Smooth muscle cell (in vitro differentiated cells): Measurements from ENCODE around the gene BUD13. TPM values are rescaled to one million over a fixed set of nuclear protein-coding genes. Genes with fewer than 3 reads are reported as not detected.

Experiments
- DNase-seq: peaks from one replicate; lab custom pipeline; 2025; ENCODE audit not compliant: unreplicated experiment; lab: John Stamatoyannopoulos, UW
- H2AFZ ChIP-seq: fragments of 200-600 bp; sonication (generic); 2 replicates; pipeline ENCODE4 v1.6.0; 2016; ENCODE audit warnings: antibody characterized with exemption, low read depth, mild to moderate bottlenecking
- H3F3A ChIP-seq: fragments of 200-600 bp; sonication (generic); 2 replicates; pipeline ENCODE4 v1.6.0; 2017; ENCODE audit warnings: antibody characterized with exemption, low read depth
- H3K27ac ChIP-seq: fragments of 200-600 bp; sonication (generic); 2 replicates; pipeline ENCODE4 v1.5.1; 2016; ENCODE audit warnings: low read depth, mild to moderate bottlenecking
- H3K27me3 ChIP-seq: fragments of 200-600 bp; sonication (generic); 2 replicates; pipeline ENCODE4 v1.6.1; 2016; ENCODE audit warnings: low read depth, mild to moderate bottlenecking
- H3K36me3 ChIP-seq: fragments of 200-600 bp; sonication (generic); 2 replicates; pipeline ENCODE4 v1.5.1; 2016; ENCODE audit warnings: low read depth
- H3K4me1 ChIP-seq: fragments of 200-600 bp; sonication (generic); 2 replicates; pipeline ENCODE4 v1.5.1; 2016; ENCODE audit warnings: low read depth
- H3K4me2 ChIP-seq: fragments of 200-600 bp; sonication (generic); 2 replicates; pipeline ENCODE4 v1.6.0; 2016; ENCODE audit warnings: mild to moderate bottlenecking
- H3K4me3 ChIP-seq: fragments of 200-600 bp; sonication (generic); 2 replicates; pipeline ENCODE4 v1.5.1; 2016; ENCODE audit warnings: mild to moderate bottlenecking
- H3K79me2 ChIP-seq: fragments of 200-600 bp; sonication (generic); 2 replicates; pipeline ENCODE4 v1.6.0; 2016; ENCODE audit warnings: low read depth, mild to moderate bottlenecking
- H3K9ac ChIP-seq: fragments of 200-600 bp; sonication (generic); 2 replicates; pipeline ENCODE4 v1.6.0; 2016; ENCODE audit warnings: low read depth
- H3K9me3 ChIP-seq: fragments of 200-600 bp; sonication (generic); replicated peaks from 2 replicates; pipeline ENCODE4 v1.5.1; 2016; ENCODE audit warnings: low read depth
- H4K20me1 ChIP-seq: fragments of 200-600 bp; sonication (generic); 2 replicates; pipeline ENCODE4 v1.6.0; 2016; ENCODE audit warnings: low read depth
- CTCF ChIP-seq: fragments of 200-600 bp; sonication (generic); IDR thresholded peaks from 2 replicates; pipeline ENCODE4 v1.5.1; 2017; ENCODE audit warnings: borderline replicate concordance, mild to moderate bottlenecking, antibody characterized with exemption; ENCODE audit not compliant: insufficient read depth, poor library complexity, severe bottlenecking
- WGBS: methylation state at CpG from one replicate; pipeline ENCODE4 v1.1.7; 2016; ENCODE audit warnings: low lambda C conversion rate; 5-methylcytosine and 5-hydroxymethylcytosine counted together
- polyA plus RNA-seq: library from polyadenylated mRNA; unstranded; fragments of >200 nt; fragmentation: Nextera tagmentation; extraction: Ambion mirVana; gene quantifications from 2 replicates; pipeline ENCODE4 v1.2.1, GENCODE V29; 2016
- total RNA-seq: library from RNA; depleted of rRNA; stranded (reverse); fragments of >200 nt; gene quantifications from 2 replicates; pipeline ENCODE4 v1.2.3, GENCODE V29; 2014

BUD13 gene
- total and polyA plus RNA-seq, 2 experiments from 2014 or later, result 10.9 to 13.4 TPM

GRCh38 chr11:116732271-116733042 lies 40.3 kb downstream of the BUD13 start:
- Histone ChIP-seq H3K4me1 (peaks cover 17% of the 10 kb centered on the region), H3K9me3 (no peaks in the 10 kb centered on the region), H3K4me2 (peak overlapping the region; percentile 67), H3K4me3 (peak overlapping the region; percentile 30), H3K27ac (no peak overlapping the region), H3K36me3 (no peaks in the 10 kb centered on the region), H3K79me2 (no peaks in the 10 kb centered on the region), H3F3A (no peaks in the 10 kb centered on the region), H3K27me3 (peaks cover 25% of the 10 kb centered on the region), H4K20me1 (no peaks in the 10 kb centered on the region), H3K9ac (no peak overlapping the region), H2AFZ (peak overlapping the region; percentile 79)
- peak; percentile 75 for TF ChIP-seq CTCF
- no peak for DNase-seq
- WGBS, result 39% methylated on average over 25 of the region's 25 CpGs

GRCh38 chr11:116731821-116732220 lies 41.0 kb downstream of the BUD13 start:
- no peaks in the 10 kb centered on the region for H4K20me1 ChIP-seq
- H3K36me3 ChIP-seq, result no peaks in the 10 kb centered on the region
- no peak overlapping the region for H3K4me3 ChIP-seq
- TF ChIP-seq CTCF, result no peak
- DNase-seq, result no peak
- no peaks in the 10 kb centered on the region for H3K79me2 ChIP-seq
- H2AFZ ChIP-seq, result no peak overlapping the region
- no peaks in the 10 kb centered on the region for H3K9me3 ChIP-seq
- 95% methylated on average over 2 of the region's 2 CpGs for WGBS
- H3K9ac ChIP-seq, result no peak overlapping the region
- H3K4me1 ChIP-seq, result peaks cover 17% of the 10 kb centered on the region
- H3K27ac ChIP-seq, result no peak overlapping the region
- no peaks in the 10 kb centered on the region for H3F3A ChIP-seq
- peaks cover 32% of the 10 kb centered on the region for H3K27me3 ChIP-seq
- no peak overlapping the region for H3K4me2 ChIP-seq

GRCh38 chr11:116731097-116731761 lies 41.6 kb downstream of the BUD13 start:
- H3K27ac ChIP-seq, result no peak overlapping the region
- no peak overlapping the region for H2AFZ ChIP-seq
- H3K4me1 ChIP-seq, result peaks cover 20% of the 10 kb centered on the region
- DNase-seq, result no peak
- no peaks in the 10 kb centered on the region for H3F3A ChIP-seq
- WGBS, result 54% methylated on average over 11 of the region's 11 CpGs
- no peaks in the 10 kb centered on the region for H3K36me3 ChIP-seq
- peaks cover 38% of the 10 kb centered on the region for H3K27me3 ChIP-seq
- no peak overlapping the region for H3K4me2 ChIP-seq
- H4K20me1 ChIP-seq, result no peaks in the 10 kb centered on the region
- H3K4me3 ChIP-seq, result no peak overlapping the region
- no peak overlapping the region for H3K9ac ChIP-seq
- no peaks in the 10 kb centered on the region for H3K9me3 ChIP-seq
- TF ChIP-seq CTCF, result no peak
- no peaks in the 10 kb centered on the region for H3K79me2 ChIP-seq
